ENCODE data around the gene NPIPB13.
"Not testable (repeated sequence)": the region's sequence is repeated elsewhere in the genome, so short reads cannot be mapped to it uniquely, and the experiment has no call there.

The NPIPB13 gene

GRCh38 chr16:30248379-30248778 lies at the start of gene NPIPB13:
TSS of gene NPIPB13 (minus strand) at chr16:30248479. CDS start at chr16:30245573, 2,906 bp downstream.
- DNase-seq: not testable (repeated sequence)

GRCh38 chr16:30282357-30282756 lies 34.1 kb upstream of the NPIPB13 start:
- DNase-seq: not testable (repeated sequence)

GRCh38 chr16:30278523-30278922 lies 30.2 kb upstream of the NPIPB13 start:
- DNase-seq: not testable (repeated sequence)

GRCh38 chr16:30217082-30217481 lies 31.2 kb downstream of the NPIPB13 start:
- DNase-seq: not testable (repeated sequence)

GRCh38 chr16:30211414-30211813 lies 36.9 kb downstream of the NPIPB13 start:
- DNase-seq: not testable (repeated sequence)

- DNase-seq: not testable (repeated sequence)
These were observed 39.2 kb downstream of the NPIPB13 start for GRCh38 chr16:30209032-30209431.

- not testable (repeated sequence) for DNase-seq
These were observed 41.1 kb downstream of the NPIPB13 start for GRCh38 chr16:30207063-30207704.

- DNase-seq: not testable (repeated sequence)
These were observed 42.0 kb downstream of the NPIPB13 start for GRCh38 chr16:30206252-30206651.

GRCh38 chr16:30205541-30206236 lies 42.6 kb downstream of the NPIPB13 start:
- not testable (repeated sequence) for DNase-seq

GRCh38 chr16:30199608-30200343 lies 48.5 kb downstream of the NPIPB13 start:
- not testable (repeated sequence) for DNase-seq

GRCh38 chr16:30199049-30199448 lies 49.2 kb downstream of the NPIPB13 start, which contains the start of gene SULT1A3:
TSS of gene SULT1A3 (plus strand) at chr16:30199255. CDS start at chr16:30200729, 1,474 bp downstream.
- not testable (repeated sequence) for DNase-seq
